ENCODE results near the gene SF3B4. TPM values are rescaled to one million over a fixed set of nuclear protein-coding genes. Genes with fewer than 3 reads are reported as not detected.

Gene SF3B4
- total RNA-seq, 1 experiment from 2014 or later, result 127 TPM

DNA sequence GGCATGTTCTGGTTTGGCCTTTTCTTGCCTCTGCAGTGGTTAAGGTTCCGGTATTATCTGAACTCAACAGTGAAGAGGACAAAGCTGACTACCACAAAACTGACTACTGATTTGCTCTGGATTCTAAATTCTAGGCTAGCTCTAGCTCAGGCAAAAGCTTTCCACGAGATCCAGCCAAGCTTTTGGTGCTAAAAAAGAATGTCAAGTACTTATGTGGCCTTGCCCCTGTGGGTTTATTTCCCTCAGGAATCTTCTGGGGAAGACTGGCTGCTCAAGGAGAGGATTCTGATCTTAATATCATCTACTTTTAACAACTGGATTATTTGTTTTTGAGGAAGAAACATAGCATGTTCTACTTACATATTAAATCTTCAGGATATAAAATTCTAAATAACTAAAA is 35.1 kb upstream of the SF3B4 start:
- Mint-ChIP-seq H3K4me3 (no peak overlapping the region), H3K27me3 (ENCODE audit: low read depth) (no peaks in the 10 kb centered on the region), H3K36me3 (ENCODE audit: insufficient read depth in 1 of 3, low read depth in 3 of 3) (peaks cover 48 to 75% (median 71%) of the 10 kb centered on the region in 3 experiments), H3K27ac (peak overlapping the region in 2 of 3 experiments; percentile 28 to 54; a peak in 3 of 7 replicates), H3K9me3 (peaks cover 18 to 23% of the 10 kb centered on the region in 2 experiments), H3K4me1 (no peaks in the 10 kb centered on the region)
- H2BK5ac ChIP-seq (ENCODE audit: insufficient read length, low read length), result no peak overlapping the region
- no peak overlapping the region for H3K27ac ChIP-seq (ENCODE audit: insufficient read length, low read depth, low read length)
- H3K56ac ChIP-seq (ENCODE audit: insufficient read length, low read depth, low read length), result no peak overlapping the region
- TF ChIP-seq, protein P1, sequence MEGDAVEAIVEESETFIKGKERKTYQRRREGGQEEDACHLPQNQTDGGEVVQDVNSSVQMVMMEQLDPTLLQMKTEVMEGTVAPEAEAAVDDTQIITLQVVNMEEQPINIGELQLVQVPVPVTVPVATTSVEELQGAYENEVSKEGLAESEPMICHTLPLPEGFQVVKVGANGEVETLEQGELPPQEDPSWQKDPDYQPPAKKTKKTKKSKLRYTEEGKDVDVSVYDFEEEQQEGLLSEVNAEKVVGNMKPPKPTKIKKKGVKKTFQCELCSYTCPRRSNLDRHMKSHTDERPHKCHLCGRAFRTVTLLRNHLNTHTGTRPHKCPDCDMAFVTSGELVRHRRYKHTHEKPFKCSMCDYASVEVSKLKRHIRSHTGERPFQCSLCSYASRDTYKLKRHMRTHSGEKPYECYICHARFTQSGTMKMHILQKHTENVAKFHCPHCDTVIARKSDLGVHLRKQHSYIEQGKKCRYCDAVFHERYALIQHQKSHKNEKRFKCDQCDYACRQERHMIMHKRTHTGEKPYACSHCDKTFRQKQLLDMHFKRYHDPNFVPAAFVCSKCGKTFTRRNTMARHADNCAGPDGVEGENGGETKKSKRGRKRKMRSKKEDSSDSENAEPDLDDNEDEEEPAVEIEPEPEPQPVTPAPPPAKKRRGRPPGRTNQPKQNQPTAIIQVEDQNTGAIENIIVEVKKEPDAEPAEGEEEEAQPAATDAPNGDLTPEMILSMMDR (conservative IDR thresholded peaks at IDR 0.05), result no peak
- no peak overlapping the region for H3T11ph ChIP-seq (ENCODE audit: low read length)
- peaks cover 7% of the 10 kb centered on the region for H3K9me3 ChIP-seq (ENCODE audit: control insufficient read depth, low read depth, low read length)
- H3K9ac ChIP-seq (ENCODE audit: extremely low read depth, insufficient read length, low read length), result no peak overlapping the region
- no peaks in the 10 kb centered on the region for H3K79me2 ChIP-seq (ENCODE audit: insufficient read depth, low read length)
- no peak overlapping the region for H4K91ac ChIP-seq (ENCODE audit: insufficient read length, low read depth, low read length)
- H4K20me1 ChIP-seq (ENCODE audit: control insufficient read depth, insufficient read depth, insufficient read length), result no peaks in the 10 kb centered on the region
- DNase-seq, result no peak
- H2BK20ac ChIP-seq (ENCODE audit: low read depth, low read length, poor library complexity, severe bottlenecking), result no peak overlapping the region
- no peak overlapping the region for H2BK120ac ChIP-seq (ENCODE audit: low read depth, low read length, poor library complexity, severe bottlenecking)
- H4K8ac ChIP-seq (replicated peaks; ENCODE audit: insufficient read length, low read depth, low read length), result no peak overlapping the region
- H3K4me2 ChIP-seq (ENCODE audit: insufficient read depth, insufficient read length, low read length), result no peak overlapping the region
- H4K5ac ChIP-seq (ENCODE audit: insufficient read length, low read depth, low read length), result no peak overlapping the region
- no peak overlapping the region for H2BK15ac ChIP-seq (ENCODE audit: low read depth, low read length)
- no CpG with 5 or more reads among the region's 2 CpGs for WGBS (ENCODE audit: extremely low coverage, insufficient read length, low lambda C conversion rate)
- H3K23me2 ChIP-seq (ENCODE audit: insufficient read length, low read depth, low read length, poor library complexity, severe bottlenecking), result no peaks in the 10 kb centered on the region
- no peak overlapping the region for H3K23ac ChIP-seq (ENCODE audit: insufficient read length, low read depth, low read length)
- no peak overlapping the region for H2AK5ac ChIP-seq (ENCODE audit: insufficient read length, low read length)
- H3K79me1 ChIP-seq (ENCODE audit: insufficient read depth, low read depth, low read length, poor library complexity, severe bottlenecking), result no peaks in the 10 kb centered on the region
- H2AFZ ChIP-seq (ENCODE audit: low read length), result no peak overlapping the region
- H3K4ac ChIP-seq (ENCODE audit: low read depth, low read length), result no peak overlapping the region
- H3K4me1 ChIP-seq (ENCODE audit: insufficient read depth, low read length), result no peaks in the 10 kb centered on the region
- H3K14ac ChIP-seq (ENCODE audit: insufficient read depth, low read length), result no peak overlapping the region
- no peak overlapping the region for H3K18ac ChIP-seq (ENCODE audit: insufficient read length, low read depth, low read length)
- H2BK12ac ChIP-seq (ENCODE audit: insufficient read length, low read depth, low read length), result no peak overlapping the region
- H3K27me3 ChIP-seq (ENCODE audit: insufficient read depth, low read length), result no peaks in the 10 kb centered on the region
